Panc1 (cell line): ENCODE results near the gene RARRES2.

ENCODE experiments used
- TF ChIP-seq, protein P1 (sequence below): fragments of 450-650 bp; IDR thresholded peaks from 2 replicates; pipeline ENCODE4 v1.5.1; 2017; ENCODE audit warnings: mild to moderate bottlenecking
- TF ChIP-seq, protein P2 (sequence below), 2 experiments: IDR thresholded peaks; 2 replicates each; pipeline ENCODE4 v1.6.1; 2011 to 2012; ENCODE audit warnings: low read depth in 2 of 2, control low read depth in 1 of 2, low read length in 1 of 2, mild to moderate bottlenecking in 1 of 2, moderate library complexity in 1 of 2; ENCODE audit not compliant: insufficient read depth in 1 of 2

DNA sequence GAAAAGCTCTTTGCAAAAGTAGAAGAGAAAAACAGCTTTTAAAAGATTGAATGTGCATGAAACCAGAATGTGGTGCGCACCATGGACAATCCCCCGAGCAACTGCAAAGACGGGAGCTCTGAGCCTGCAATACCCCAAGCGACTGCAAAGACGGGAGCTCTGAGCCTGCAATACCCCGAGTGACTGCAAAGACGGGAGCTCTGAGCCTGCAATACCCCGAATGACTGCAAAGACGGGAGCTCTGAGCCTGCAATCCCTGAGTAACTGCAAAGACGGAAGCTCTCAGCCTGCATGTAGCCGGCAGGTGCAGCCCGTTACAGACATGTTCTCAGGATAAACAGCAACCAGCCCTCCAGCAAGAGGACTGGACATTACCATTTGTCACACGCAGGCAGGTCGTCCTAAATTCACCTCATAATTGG is 43.9 kb upstream of the RARRES2 start:
- TF ChIP-seq, protein P1, sequence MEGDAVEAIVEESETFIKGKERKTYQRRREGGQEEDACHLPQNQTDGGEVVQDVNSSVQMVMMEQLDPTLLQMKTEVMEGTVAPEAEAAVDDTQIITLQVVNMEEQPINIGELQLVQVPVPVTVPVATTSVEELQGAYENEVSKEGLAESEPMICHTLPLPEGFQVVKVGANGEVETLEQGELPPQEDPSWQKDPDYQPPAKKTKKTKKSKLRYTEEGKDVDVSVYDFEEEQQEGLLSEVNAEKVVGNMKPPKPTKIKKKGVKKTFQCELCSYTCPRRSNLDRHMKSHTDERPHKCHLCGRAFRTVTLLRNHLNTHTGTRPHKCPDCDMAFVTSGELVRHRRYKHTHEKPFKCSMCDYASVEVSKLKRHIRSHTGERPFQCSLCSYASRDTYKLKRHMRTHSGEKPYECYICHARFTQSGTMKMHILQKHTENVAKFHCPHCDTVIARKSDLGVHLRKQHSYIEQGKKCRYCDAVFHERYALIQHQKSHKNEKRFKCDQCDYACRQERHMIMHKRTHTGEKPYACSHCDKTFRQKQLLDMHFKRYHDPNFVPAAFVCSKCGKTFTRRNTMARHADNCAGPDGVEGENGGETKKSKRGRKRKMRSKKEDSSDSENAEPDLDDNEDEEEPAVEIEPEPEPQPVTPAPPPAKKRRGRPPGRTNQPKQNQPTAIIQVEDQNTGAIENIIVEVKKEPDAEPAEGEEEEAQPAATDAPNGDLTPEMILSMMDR = no peak
- TF ChIP-seq, protein P2, sequence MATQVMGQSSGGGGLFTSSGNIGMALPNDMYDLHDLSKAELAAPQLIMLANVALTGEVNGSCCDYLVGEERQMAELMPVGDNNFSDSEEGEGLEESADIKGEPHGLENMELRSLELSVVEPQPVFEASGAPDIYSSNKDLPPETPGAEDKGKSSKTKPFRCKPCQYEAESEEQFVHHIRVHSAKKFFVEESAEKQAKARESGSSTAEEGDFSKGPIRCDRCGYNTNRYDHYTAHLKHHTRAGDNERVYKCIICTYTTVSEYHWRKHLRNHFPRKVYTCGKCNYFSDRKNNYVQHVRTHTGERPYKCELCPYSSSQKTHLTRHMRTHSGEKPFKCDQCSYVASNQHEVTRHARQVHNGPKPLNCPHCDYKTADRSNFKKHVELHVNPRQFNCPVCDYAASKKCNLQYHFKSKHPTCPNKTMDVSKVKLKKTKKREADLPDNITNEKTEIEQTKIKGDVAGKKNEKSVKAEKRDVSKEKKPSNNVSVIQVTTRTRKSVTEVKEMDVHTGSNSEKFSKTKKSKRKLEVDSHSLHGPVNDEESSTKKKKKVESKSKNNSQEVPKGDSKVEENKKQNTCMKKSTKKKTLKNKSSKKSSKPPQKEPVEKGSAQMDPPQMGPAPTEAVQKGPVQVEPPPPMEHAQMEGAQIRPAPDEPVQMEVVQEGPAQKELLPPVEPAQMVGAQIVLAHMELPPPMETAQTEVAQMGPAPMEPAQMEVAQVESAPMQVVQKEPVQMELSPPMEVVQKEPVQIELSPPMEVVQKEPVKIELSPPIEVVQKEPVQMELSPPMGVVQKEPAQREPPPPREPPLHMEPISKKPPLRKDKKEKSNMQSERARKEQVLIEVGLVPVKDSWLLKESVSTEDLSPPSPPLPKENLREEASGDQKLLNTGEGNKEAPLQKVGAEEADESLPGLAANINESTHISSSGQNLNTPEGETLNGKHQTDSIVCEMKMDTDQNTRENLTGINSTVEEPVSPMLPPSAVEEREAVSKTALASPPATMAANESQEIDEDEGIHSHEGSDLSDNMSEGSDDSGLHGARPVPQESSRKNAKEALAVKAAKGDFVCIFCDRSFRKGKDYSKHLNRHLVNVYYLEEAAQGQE (IDR thresholded peaks at IDR 0.05; ENCODE audit: insufficient read depth in 1 of 2, low read depth in 2 of 2, low read length in 1 of 2) = no peak
